Keratinocyte (primary cell): ENCODE results near the gene TWF2. TPM values are rescaled to one million over a fixed set of nuclear protein-coding genes. Genes with fewer than 3 reads are reported as not detected.

Source experiments
- DNase-seq: peaks from one replicate; pipeline ENCODE4 v3.0.0-alpha.2; 2011; ENCODE audit warnings: low read depth, missing footprints, low spot score
- FAIRE-seq: peaks from 2 replicates; lab custom pipeline; 2011; peaks lifted over from hg19 to GRCh38; lab: Jason Lieb, UNC
- H2AFZ ChIP-seq: 2 replicates; pipeline ENCODE4 v1.6.0; 2012; ENCODE audit warnings: low read length, control low read depth, inconsistent platforms; ENCODE audit not compliant: control insufficient read depth
- H3K27ac ChIP-seq: 2 replicates; pipeline ENCODE4 v1.5.1; 2011; ENCODE audit warnings: low read length; ENCODE audit not compliant: control insufficient read depth, insufficient read depth
- H3K27me3 ChIP-seq: 3 replicates; pipeline ENCODE4 v1.6.0; 2011; ENCODE audit warnings: low read length; ENCODE audit not compliant: control insufficient read depth, insufficient read depth; ENCODE audit errors: extremely low read depth
- H3K36me3 ChIP-seq, 2 experiments: 2 replicates in 1 of 2; 3 replicates in 1 of 2; pipeline ENCODE4 v1.5.1; 2011; ENCODE audit warnings: low read length in 2 of 2, mild to moderate bottlenecking in 1 of 2; ENCODE audit not compliant: control insufficient read depth in 2 of 2, insufficient read depth in 2 of 2; ENCODE audit errors: extremely low read depth in 1 of 2
- H3K4me1 ChIP-seq: 3 replicates; pipeline ENCODE4 v1.5.1; 2011; ENCODE audit warnings: low read length; ENCODE audit not compliant: control insufficient read depth, insufficient read depth; ENCODE audit errors: extremely low read depth
- H3K4me2 ChIP-seq: 3 replicates; pipeline ENCODE4 v1.6.0; 2011; ENCODE audit warnings: low read depth, low read length; ENCODE audit not compliant: control insufficient read depth, insufficient read depth; ENCODE audit errors: extremely low read depth
- H3K4me3 ChIP-seq, 3 experiments: fragments of 200-600 bp in 1 of 3; sonication (generic) in 1 of 3; 2 replicates in 2 of 3; 3 replicates in 1 of 3; pipeline ENCODE4 v1.5.1; 2011 to 2016; ENCODE audit warnings: low read length in 3 of 3, mild to moderate bottlenecking in 3 of 3, control low read depth in 2 of 3, inconsistent platforms in 1 of 3, low read depth in 1 of 3, mixed read lengths in 1 of 3, mixed run types in 1 of 3, moderate library complexity in 1 of 3; ENCODE audit not compliant: control insufficient read depth in 2 of 3, insufficient read depth in 2 of 3; ENCODE audit errors: extremely low read depth in 1 of 3
- H3K79me2 ChIP-seq: 2 replicates; pipeline ENCODE4 v1.6.0; 2012; ENCODE audit warnings: low read length; ENCODE audit not compliant: control insufficient read depth, insufficient read depth
- H3K9ac ChIP-seq: 3 replicates; pipeline ENCODE4 v1.6.0; 2011; ENCODE audit warnings: low read length; ENCODE audit not compliant: control insufficient read depth, insufficient read depth; ENCODE audit errors: extremely low read depth
- H3K9me1 ChIP-seq: 3 replicates; pipeline ENCODE4 v1.6.0; 2011; ENCODE audit warnings: low read length; ENCODE audit not compliant: control insufficient read depth, insufficient read depth; ENCODE audit errors: extremely low read depth
- H3K9me3 ChIP-seq: 2 replicates; pipeline ENCODE4 v1.5.1; 2012; ENCODE audit warnings: low read depth, low read length; ENCODE audit not compliant: control insufficient read depth
- H4K20me1 ChIP-seq: 3 replicates; pipeline ENCODE4 v1.6.0; 2011; ENCODE audit warnings: low read length; ENCODE audit not compliant: control insufficient read depth, insufficient read depth; ENCODE audit errors: extremely low read depth
- CTCF ChIP-seq, 3 experiments: IDR thresholded peaks in 1 of 3; conservative IDR thresholded peaks in 1 of 3; optimal IDR thresholded peaks in 1 of 3; 2 replicates in 2 of 3; 3 replicates in 1 of 3; pipeline versions ENCODE3 to v1.5.1; 2011; ENCODE audit warnings: low read length in 3 of 3, mild to moderate bottlenecking in 3 of 3, moderate library complexity in 2 of 3, control low read depth in 1 of 3, inconsistent platforms in 1 of 3; ENCODE audit not compliant: insufficient read depth in 2 of 3; ENCODE audit errors: extremely low read depth in 1 of 3
- EZH2 ChIP-seq: IDR thresholded peaks from one replicate; pipeline ENCODE4 v1.6.1; 2012; ENCODE audit warnings: inconsistent platforms, mild to moderate bottlenecking, low read length, moderate library complexity
- dilution Hi-C: fragments of 300-500 bp; cut with MboI; formaldehyde crosslinking; loops from one replicate; pipeline ENCODE4 v1.7.0; 2020; ENCODE audit warnings: low sequenced_read_pairs; ENCODE audit not compliant: extremely low pct_ligation_motif_present
- polyA plus RNA-seq, 5 experiments: library from polyadenylated mRNA; depleted of rRNA in 3 of 5; stranded (reverse) in 3 of 5; stranded (forward) in 1 of 5; unstranded in 1 of 5; fragments of >200 nt; gene quantifications; 1 replicate in 1 of 5; 2 replicates in 3 of 5; 3 replicates in 1 of 5; pipeline versions ENCODE4 v1.2.1 to v1.2.3, GENCODE V29; 2011 to 2012; ENCODE audit warnings: missing spikeins in 2 of 5, low read depth in 1 of 5, low replicate concordance in 1 of 5

The TWF2 gene
- polyA plus RNA-seq, 1 donor (not counting 4 experiments of a cell fraction or from before 2014, with no cell fraction given): 70.4 TPM

GRCh38 chr3:52227117-52227516, 11.8 kb downstream of the TWF2 start:
- no peak for FAIRE-seq
- dilution Hi-C loops: no loop called here

GRCh38 chr3:52226229-52226817, 12.6 kb downstream of the TWF2 start:
- Histone ChIP-seq H3K9me3 (no peaks in the 10 kb centered on the region), H3K9me1 (peaks cover 2% of the 10 kb centered on the region), H3K79me2 (peaks cover 2% of the 10 kb centered on the region), H3K36me3 (peaks cover 26 to 32% of the 10 kb centered on the region in 2 experiments), H3K27ac (no peak overlapping the region), H3K9ac (no peak overlapping the region), H4K20me1 (no peaks in the 10 kb centered on the region), H3K4me2 (no peak overlapping the region), H3K27me3 (no peaks in the 10 kb centered on the region), H3K4me1 (no peaks in the 10 kb centered on the region), H2AFZ (no peak overlapping the region), H3K4me3 (no peak overlapping the region)
- dilution Hi-C loops: no loop called here
- TF ChIP-seq EZH2 (no peak), CTCF (optimal IDR thresholded peaks at IDR 0.05 in 1 of 3, IDR thresholded peaks at IDR 0.05 in 1 of 3, conservative IDR thresholded peaks at IDR 0.05 in 1 of 3; ENCODE audit: extremely low read depth in 1 of 3, insufficient read depth in 2 of 3, low read length in 3 of 3) (no peak)
- DNase-seq (no peak), FAIRE-seq (no peak)

More at GRCh38 chr3:52227117-52227516, 11.8 kb downstream of the TWF2 start:
- no peak overlapping the region for H2AFZ ChIP-seq
- H3K9me1 ChIP-seq: peaks cover 2% of the 10 kb centered on the region
- no peak overlapping the region for H3K4me2 ChIP-seq
- H3K27ac ChIP-seq: no peak overlapping the region
- no peak for DNase-seq
- H3K4me1 ChIP-seq: no peaks in the 10 kb centered on the region
- H3K36me3 ChIP-seq: peaks cover 33 to 34% of the 10 kb centered on the region in 2 experiments
- no peak overlapping the region for H3K4me3 ChIP-seq
- no peak overlapping the region for H3K9ac ChIP-seq
- no peaks in the 10 kb centered on the region for H4K20me1 ChIP-seq
- H3K9me3 ChIP-seq: no peaks in the 10 kb centered on the region
- no peaks in the 10 kb centered on the region for H3K27me3 ChIP-seq
- peaks cover 7% of the 10 kb centered on the region for H3K79me2 ChIP-seq
- TF ChIP-seq EZH2 (no peak), CTCF (optimal IDR thresholded peaks at IDR 0.05 in 1 of 3, IDR thresholded peaks at IDR 0.05 in 1 of 3, conservative IDR thresholded peaks at IDR 0.05 in 1 of 3; ENCODE audit: extremely low read depth in 1 of 3, insufficient read depth in 2 of 3, low read length in 3 of 3) (no peak)
